ENCODE data around the gene RGS19. TPM values are rescaled to one million over a fixed set of nuclear protein-coding genes. Genes with fewer than 3 reads are reported as not detected.

Gene RGS19
- polyA plus RNA-seq, 1 donor (not counting 4 experiments of a cell fraction or from before 2014, with no cell fraction given), result 11.8 TPM

DNA sequence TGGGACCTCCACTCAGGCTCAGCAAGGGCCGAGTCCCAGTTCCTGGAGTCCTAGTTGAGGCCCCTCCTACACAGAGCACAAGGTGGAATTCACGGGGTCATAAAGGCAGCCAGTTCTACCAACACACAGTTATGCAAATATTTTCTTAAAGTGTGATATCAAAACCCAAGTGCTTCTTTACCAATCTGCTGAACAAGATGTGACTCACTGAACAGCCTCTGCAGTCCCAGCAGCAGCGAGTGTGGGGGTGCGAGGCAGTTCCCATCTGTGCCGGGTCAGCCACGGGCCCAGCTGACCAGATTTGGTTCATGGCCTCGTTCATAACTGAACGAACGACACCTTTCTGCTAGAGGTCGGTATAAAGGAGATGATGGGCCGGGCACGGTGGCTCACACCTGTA is 20.8 kb downstream of the RGS19 start:
- DNase-seq (ENCODE audit: low read depth, low spot score) (no peak), FAIRE-seq (no peak)
- no peak overlapping the region for H3K27ac ChIP-seq (ENCODE audit: control insufficient read depth, insufficient read depth, low read length)
- no peak overlapping the region for H3K4me3 ChIP-seq (ENCODE audit: control insufficient read depth in 2 of 3, extremely low read depth in 1 of 3, insufficient read depth in 2 of 3, low read depth in 1 of 3, low read length in 3 of 3)
- H3K9ac ChIP-seq (ENCODE audit: control insufficient read depth, extremely low read depth, insufficient read depth, low read length), result no peak overlapping the region
- dilution Hi-C loops (cut with MboI; ENCODE audit: extremely low pct_ligation_motif_present, low sequenced_read_pairs), result no loop called here
- H4K20me1 ChIP-seq (ENCODE audit: control insufficient read depth, extremely low read depth, insufficient read depth, low read length), result peaks cover 2% of the 10 kb centered on the region
- H3K9me3 ChIP-seq (ENCODE audit: control insufficient read depth, low read depth, low read length), result no peaks in the 10 kb centered on the region
- H3K4me1 ChIP-seq (ENCODE audit: control insufficient read depth, extremely low read depth, insufficient read depth, low read length), result peaks cover 29% of the 10 kb centered on the region
- no peaks in the 10 kb centered on the region for H3K79me2 ChIP-seq (ENCODE audit: control insufficient read depth, insufficient read depth, low read length)
- no peaks in the 10 kb centered on the region for H3K36me3 ChIP-seq (ENCODE audit: control insufficient read depth in 2 of 2, extremely low read depth in 1 of 2, insufficient read depth in 2 of 2, low read length in 2 of 2)
- H3K4me2 ChIP-seq (ENCODE audit: control insufficient read depth, extremely low read depth, insufficient read depth, low read depth, low read length), result no peak overlapping the region
- no peak for TF ChIP-seq CTCF (optimal IDR thresholded peaks at IDR 0.05 in 1 of 3, IDR thresholded peaks at IDR 0.05 in 1 of 3, conservative IDR thresholded peaks at IDR 0.05 in 1 of 3; ENCODE audit: extremely low read depth in 1 of 3, insufficient read depth in 2 of 3, low read length in 3 of 3)
- TF ChIP-seq EZH2 (IDR thresholded peaks at IDR 0.05; ENCODE audit: low read length), result no peak
- H3K9me1 ChIP-seq (ENCODE audit: control insufficient read depth, extremely low read depth, insufficient read depth, low read length), result no peaks in the 10 kb centered on the region
- no peak overlapping the region for H2AFZ ChIP-seq (ENCODE audit: control insufficient read depth, low read length)
- no peaks in the 10 kb centered on the region for H3K27me3 ChIP-seq (ENCODE audit: control insufficient read depth, extremely low read depth, insufficient read depth, low read length)

- no peaks in the 10 kb centered on the region for H3K27me3 ChIP-seq (ENCODE audit: control insufficient read depth, extremely low read depth, insufficient read depth, low read length)
- H3K9me1 ChIP-seq (ENCODE audit: control insufficient read depth, extremely low read depth, insufficient read depth, low read length), result no peaks in the 10 kb centered on the region
- FAIRE-seq (no peak), DNase-seq (ENCODE audit: low read depth, low spot score) (no peak)
- H3K27ac ChIP-seq (ENCODE audit: control insufficient read depth, insufficient read depth, low read length), result no peak overlapping the region
- no peaks in the 10 kb centered on the region for H3K79me2 ChIP-seq (ENCODE audit: control insufficient read depth, insufficient read depth, low read length)
- peaks cover 32% of the 10 kb centered on the region for H3K4me1 ChIP-seq (ENCODE audit: control insufficient read depth, extremely low read depth, insufficient read depth, low read length)
- H4K20me1 ChIP-seq (ENCODE audit: control insufficient read depth, extremely low read depth, insufficient read depth, low read length), result peaks cover 2% of the 10 kb centered on the region
- no peak overlapping the region for H2AFZ ChIP-seq (ENCODE audit: control insufficient read depth, low read length)
- TF ChIP-seq CTCF (optimal IDR thresholded peaks at IDR 0.05 in 1 of 3, IDR thresholded peaks at IDR 0.05 in 1 of 3, conservative IDR thresholded peaks at IDR 0.05 in 1 of 3; ENCODE audit: extremely low read depth in 1 of 3, insufficient read depth in 2 of 3, low read length in 3 of 3) (peak; percentile 84 to 96 (median 96)), EZH2 (IDR thresholded peaks at IDR 0.05; ENCODE audit: low read length) (no peak)
- no peaks in the 10 kb centered on the region for H3K9me3 ChIP-seq (ENCODE audit: control insufficient read depth, low read depth, low read length)
- no peak overlapping the region for H3K4me2 ChIP-seq (ENCODE audit: control insufficient read depth, extremely low read depth, insufficient read depth, low read depth, low read length)
- dilution Hi-C loops (cut with MboI; ENCODE audit: extremely low pct_ligation_motif_present, low sequenced_read_pairs), result no loop called here
- H3K9ac ChIP-seq (ENCODE audit: control insufficient read depth, extremely low read depth, insufficient read depth, low read length), result no peak overlapping the region
- H3K4me3 ChIP-seq (ENCODE audit: control insufficient read depth in 2 of 3, extremely low read depth in 1 of 3, insufficient read depth in 2 of 3, low read depth in 1 of 3, low read length in 3 of 3), result no peak overlapping the region
- no peaks in the 10 kb centered on the region for H3K36me3 ChIP-seq (ENCODE audit: control insufficient read depth in 2 of 2, extremely low read depth in 1 of 2, insufficient read depth in 2 of 2, low read length in 2 of 2)
Observed at GRCh38 chr20:64057628-64058498, 21.5 kb downstream of the RGS19 start.
